K562 (cell line): ENCODE measurements around the gene EHBP1L1. TPM values are rescaled to one million over a fixed set of nuclear protein-coding genes. Genes with fewer than 3 reads are reported as not detected.

ENCODE experiments used
- ATAC-seq: fragments of 200-7000 bp; cut with Tn5 transposase; 3 replicates; pipeline ENCODE4 v1.9.1; 2020; ENCODE audit warnings: moderate library complexity
- BruUV-seq: library from RNA; stranded (reverse); fragments of 400-500 nt; replicated peaks from 2 replicates; lab custom pipeline; 2021; lab: Mats Ljungman, UMichigan
- CTCF ChIA-PET: fragments of 300-600 bp; formaldehyde crosslinking; extraction: SDS; loops from one replicate; lab custom pipeline; 2021; ENCODE audit warnings: low intra/inter-chr PET ratio; lab: Yijun Ruan, JAX
- POLR2A ChIA-PET: fragments of 300-600, 350-650 bp; sonication (Branson Sonifier 250); formaldehyde crosslinking; extraction: SDS; loops from one replicate; lab custom pipeline; 2021; ENCODE audit warnings: antibody characterized with exemption, inconsistent platforms; lab: Yijun Ruan, JAX
- DNase-seq, 4 experiments: peaks; one replicate each; pipeline versions ENCODE4 v3.0.0 to v3.0.0-alpha.2; 2011 to 2018; ENCODE audit warnings: low spot score in 3 of 4, mixed read lengths in 3 of 4; ENCODE audit errors: extremely low read depth in 1 of 4
- FAIRE-seq: peaks from 2 replicates; lab custom pipeline; 2011; peaks lifted over from hg19 to GRCh38; lab: Jason Lieb, UNC
- H2AFZ ChIP-seq: 2 replicates; pipeline ENCODE4 v1.6.0; 2011; ENCODE audit warnings: low read depth, low read length, control low read depth, inconsistent platforms
- H3K27ac ChIP-seq: fragments of 200-600 bp; 3 replicates; pipeline ENCODE4 v1.8.0; 2011; ENCODE audit warnings: low read depth, mild to moderate bottlenecking, control low read depth, inconsistent platforms, low read length, moderate library complexity, mixed read lengths; ENCODE audit errors: extremely low read depth
- H3K27me3 ChIP-seq, 2 experiments: fragments of 300-600 bp in 1 of 2; 2 replicates in 1 of 2; 3 replicates in 1 of 2; pipeline versions ENCODE4 v1.6.0 to v1.8.0; 2011; ENCODE audit warnings: inconsistent platforms in 2 of 2, low read length in 2 of 2, mild to moderate bottlenecking in 1 of 2, mixed read lengths in 1 of 2, moderate library complexity in 1 of 2; ENCODE audit not compliant: control insufficient read depth in 2 of 2, insufficient read depth in 2 of 2
- H3K36me3 ChIP-seq: fragments of 300-600 bp; 3 replicates; pipeline ENCODE4 v1.8.0; 2011; ENCODE audit warnings: mild to moderate bottlenecking, low read length, inconsistent platforms; ENCODE audit not compliant: control insufficient read depth, insufficient read depth
- H3K4me1 ChIP-seq, 2 experiments: fragments of 200-600 bp in 1 of 2; replicated peaks in 1 of 2; 2 replicates in 1 of 2; 3 replicates in 1 of 2; pipeline versions ENCODE4 v1.5.1 to v1.8.0; 2011; ENCODE audit warnings: inconsistent platforms in 2 of 2, low read length in 2 of 2, mild to moderate bottlenecking in 1 of 2, mixed read lengths in 1 of 2, moderate library complexity in 1 of 2; ENCODE audit not compliant: control insufficient read depth in 2 of 2, insufficient read depth in 2 of 2
- H3K4me2 ChIP-seq: 2 replicates; pipeline ENCODE4 v1.6.1; 2011; ENCODE audit warnings: low read length, control low read depth, inconsistent platforms, mixed read lengths; ENCODE audit not compliant: insufficient read depth
- H3K4me3 ChIP-seq: fragments of 200-600 bp; sonication (generic), shearing (Covaris generic); 2 replicates; pipeline ENCODE4 v1.5.1; 2016; ENCODE audit warnings: control low read depth, inconsistent platforms
- H3K79me2 ChIP-seq: fragments of 200-600 bp; 3 replicates; pipeline ENCODE4 v1.8.0; 2011; ENCODE audit warnings: low read length, inconsistent platforms; ENCODE audit not compliant: control insufficient read depth, insufficient read depth
- H3K9ac ChIP-seq, 2 experiments: 2 replicates each; pipeline versions ENCODE4 v1.6.0 to v1.6.1; 2011; ENCODE audit warnings: low read depth in 2 of 2, low read length in 2 of 2, control low read depth in 1 of 2, inconsistent platforms in 1 of 2, mild to moderate bottlenecking in 1 of 2, mixed read lengths in 1 of 2; ENCODE audit not compliant: insufficient read depth in 1 of 2
- H3K9me1 ChIP-seq: one replicate; pipeline ENCODE4 v1.6.0; 2011; ENCODE audit warnings: inconsistent platforms, mild to moderate bottlenecking, low read length, moderate library complexity; ENCODE audit not compliant: control insufficient read depth, insufficient read depth
- H3K9me3 ChIP-seq: replicated peaks from 2 replicates; pipeline ENCODE4 v1.5.1; 2011; ENCODE audit warnings: low read depth, low read length, inconsistent platforms; ENCODE audit not compliant: control insufficient read depth, insufficient read depth
- H4K20me1 ChIP-seq: replicated peaks from 2 replicates; pipeline ENCODE4 v1.6.1; 2011; ENCODE audit warnings: low read length, inconsistent platforms, mixed read lengths; ENCODE audit not compliant: control insufficient read depth, insufficient read depth
- CBX5 ChIP-seq: IDR thresholded peaks from 2 replicates; pipeline ENCODE4 v1.6.1; 2014; ENCODE audit warnings: low read depth, borderline replicate concordance
- CHD1 ChIP-seq: fragments of 200-600 bp; sonication (generic); IDR thresholded peaks from one replicate; pipeline ENCODE4 v1.6.1; 2012; ENCODE audit warnings: mild to moderate bottlenecking, moderate library complexity, low read length, inconsistent platforms
- ELF1 ChIP-seq: fragments of 200-800 bp; sonication (Bioruptor generic); IDR thresholded peaks from 2 replicates; pipeline ENCODE4 v1.6.1; 2016; ENCODE audit warnings: missing genetic modification characterization, missing compliant biosample characterization
- ESRRA ChIP-seq: fragments of 450-650 bp; IDR thresholded peaks from 2 replicates; pipeline ENCODE4 v1.6.1; 2014; ENCODE audit warnings: low read depth, mild to moderate bottlenecking, moderate library complexity, borderline replicate concordance
- FIP1L1 ChIP-seq: fragments of 200-400 bp; formaldehyde crosslinking; IDR thresholded peaks from 2 replicates; pipeline ENCODE4 v1.6.1; 2018; ENCODE audit warnings: mild to moderate bottlenecking, low read depth, low read length; ENCODE audit not compliant: poor library complexity, severe bottlenecking
- GATAD2B ChIP-seq: fragments of 450-650 bp; IDR thresholded peaks from 2 replicates; pipeline ENCODE4 v1.6.1; 2017; ENCODE audit warnings: mild to moderate bottlenecking, borderline replicate concordance
- KAT8 ChIP-seq: fragments of 450-650 bp; IDR thresholded peaks from 2 replicates; pipeline ENCODE4 v1.6.1; 2016; ENCODE audit warnings: low read depth, mild to moderate bottlenecking
- MCM7 ChIP-seq, 2 experiments: fragments of 450-650 bp; IDR thresholded peaks; 2 replicates each; pipeline ENCODE4 v1.6.1; 2016 to 2018
- NELFE ChIP-seq: IDR thresholded peaks from 2 replicates; pipeline ENCODE4 v1.6.1; 2011; ENCODE audit warnings: mild to moderate bottlenecking; ENCODE audit not compliant: insufficient read depth, insufficient read length
- PTBP1 ChIP-seq: fragments of 200-400 bp; formaldehyde crosslinking; IDR thresholded peaks from 2 replicates; pipeline ENCODE4 v1.6.1; 2017; ENCODE audit warnings: low read depth, low read length
- TRIM25 ChIP-seq: fragments of 450-650 bp; IDR thresholded peaks from 2 replicates; pipeline ENCODE4 v1.7.0; 2016; ENCODE audit warnings: borderline replicate concordance
- ZBTB34 ChIP-seq: fragments of 250-450 bp; sonication (Bioruptor Pico); IDR thresholded peaks from 2 replicates; pipeline ENCODE4 v1.8.0; 2021; ENCODE audit warnings: mild to moderate bottlenecking, moderate library complexity
- ZFX ChIP-seq: sonication (generic); formaldehyde crosslinking; IDR thresholded peaks from 2 replicates; pipeline ENCODE4 v1.8.0; 2022; ENCODE audit warnings: mild to moderate bottlenecking, missing genetic modification reagents, moderate library complexity
- ZNF197 ChIP-seq: fragments of 200-800 bp; sonication (Bioruptor generic); IDR thresholded peaks from 2 replicates; pipeline ENCODE4 v1.6.1; 2016; ENCODE audit warnings: low read depth, missing genetic modification characterization, missing compliant biosample characterization
- ZNF277 ChIP-seq: fragments of 250-450 bp; sonication (Bioruptor Pico); IDR thresholded peaks from 2 replicates; pipeline ENCODE4 v1.8.0; 2022; ENCODE audit warnings: inconsistent platforms, mild to moderate bottlenecking, moderate library complexity, borderline replicate concordance
- ZNF280B ChIP-seq: fragments of 250-450 bp; sonication (Bioruptor Pico); IDR thresholded peaks from 2 replicates; pipeline ENCODE4 v1.5.1; 2021; ENCODE audit warnings: mild to moderate bottlenecking
- ZNF347 ChIP-seq: fragments of 450-650 bp; formaldehyde crosslinking; IDR thresholded peaks from 2 replicates; pipeline ENCODE4 v1.4.0; 2020; ENCODE audit warnings: low read depth, mild to moderate bottlenecking, moderate library complexity
- WGBS: fragments of 100-300 bp; shearing (Covaris generic); methylation state at CpG from one replicate; pipeline ENCODE4 v1.1.6; 2016; ENCODE audit warnings: low coverage, mixed read lengths; ENCODE audit not compliant: insufficient coverage; ENCODE audit errors: missing lambda C conversion rate; 5-methylcytosine and 5-hydroxymethylcytosine counted together
- in situ Hi-C: fragments of 300-500 bp; cut with MboI; formaldehyde crosslinking; loops from 4 replicates; pipeline ENCODE4 v1.15.0; 2018; ENCODE audit warnings: inconsistent platforms, mixed read lengths
- intact Hi-C: fragments of 100-400 bp; cut with micrococcal nuclease; formaldehyde crosslinking; loops from 2 replicates; pipeline ENCODE4 v1.14.2; 2022
- polyA plus RNA-seq, 8 experiments: library from polyadenylated mRNA; depleted of rRNA in 4 of 8; stranded (reverse) in 5 of 8; unstranded in 3 of 8; fragments of >200 nt; fragmentation: Nextera tagmentation in 2 of 8; fragmentation: Illumina TruSeq in 1 of 8; extraction: Ambion mirVana in 2 of 8; extraction: Trizol in 1 of 8; gene quantifications; 2 replicates each; pipeline versions ENCODE4 v1.2.1 to v1.2.3, GENCODE V29; 2011 to 2014; ENCODE audit warnings: inconsistent platforms in 1 of 8, missing spikeins in 1 of 8
- total RNA-seq, 7 experiments: library from RNA; depleted of rRNA in 6 of 7; stranded (reverse); fragments of >200 nt in 6 of 7; fragmentation: Illumina TruSeq in 2 of 7; extraction: Trizol in 2 of 7; gene quantifications; 2 replicates each; pipeline versions ENCODE4 v1.2.1 to v1.2.3, GENCODE V29; 2011 to 2021; ENCODE audit warnings: low replicate concordance in 1 of 7

EHBP1L1 gene
- total and polyA plus RNA-seq, 9 of the 15 experiments (the other 6 are each of a cell fraction or from before 2014, with no cell fraction given): 0.03 to 87.1 (median 26.3) TPM

GRCh38 chr11:65549096-65549495, 26.8 kb upstream of the EHBP1L1 start:
- no peak for ATAC-seq
- in situ Hi-C loops (no loop called here), intact Hi-C loops (loop anchor here (10.0 kb wide), 1 partner anchor 266 kb away; no protein-coding TSS in a partner anchor)
- Histone ChIP-seq H4K20me1 (0 out of 2 replicates have a peak, but pooled peaks cover 8% of the 10 kb centered on the region), H2AFZ (no peak overlapping the region), H3K27me3 (no peaks in the 10 kb centered on the region), H3K79me2 (no peaks in the 10 kb centered on the region), H3K4me2 (no peak overlapping the region), H3K4me3 (no peak overlapping the region), H3K27ac (no peak overlapping the region), H3K9me3 (no peaks in the 10 kb centered on the region), H3K9ac (no peak overlapping the region), H3K4me1 (peaks cover 42 to 76% of the 10 kb centered on the region in 2 experiments), H3K9me1 (no peaks in the 10 kb centered on the region), H3K36me3 (no peaks in the 10 kb centered on the region)
- 59% methylated on average over 3 of the region's 3 CpGs for WGBS
- DNase-seq: no peak
- CTCF ChIA-PET: no interaction called here
- no peak for FAIRE-seq
- TF ChIP-seq TRIM25 (no peak), ZBTB34 (CRISPR knock-in tag) (no peak), CBX5 (no peak), ZFX (CRISPR knock-in tag) (no peak), ZNF277 (CRISPR knock-in tag) (no peak), ELF1 (tag) (no peak), ZNF280B (CRISPR knock-in tag) (no peak), FIP1L1 (no peak), ZNF347 (CRISPR knock-in tag) (no peak), MCM7 (IDR thresholded peaks at IDR 0.05) (no peak), PTBP1 (no peak), CHD1 (no peak), GATAD2B (no peak), ESRRA (no peak), ZNF197 (CRISPR knock-in tag) (no peak), KAT8 (no peak), NELFE (no peak)
- BruUV-seq: no TSS peak
- POLR2A ChIA-PET: interaction anchor here (2.0 kb wide), 1 partner anchor 50 kb away, joined by 8 read pairs; the partner anchor contains the start of gene MALAT1
